H9 (cell line): ENCODE measurements around the gene CAMKK1. TPM values are rescaled to one million over a fixed set of nuclear protein-coding genes. Genes with fewer than 3 reads are reported as not detected.

Experiments
- DNase-seq: peaks from one replicate; pipeline ENCODE4 v3.0.0-alpha.2; 2017
- H2AFZ ChIP-seq: one replicate; pipeline ENCODE4 v1.6.1; 2013; ENCODE audit warnings: mild to moderate bottlenecking, low read length, control low read depth, moderate library complexity
- H2AK5ac ChIP-seq: 2 replicates; pipeline ENCODE4 v1.6.1; 2013; ENCODE audit warnings: low read length, control low read depth, mixed read lengths; ENCODE audit not compliant: insufficient read length
- H2BK120ac ChIP-seq: one replicate; pipeline ENCODE4 v1.6.1; 2013; ENCODE audit warnings: low read depth, mild to moderate bottlenecking, low read length, control low read depth, inconsistent platforms; ENCODE audit not compliant: poor library complexity, severe bottlenecking
- H2BK12ac ChIP-seq: 2 replicates; pipeline ENCODE4 v1.6.1; 2013; ENCODE audit warnings: low read length, control low read depth, mixed read lengths, low read depth; ENCODE audit not compliant: insufficient read length
- H2BK15ac ChIP-seq: 2 replicates; pipeline ENCODE4 v1.6.1; 2013; ENCODE audit warnings: low read depth, low read length, control low read depth
- H2BK20ac ChIP-seq: one replicate; pipeline ENCODE4 v1.6.1; 2013; ENCODE audit warnings: low read depth, mild to moderate bottlenecking, low read length, control low read depth, inconsistent platforms; ENCODE audit not compliant: poor library complexity, severe bottlenecking
- H2BK5ac ChIP-seq: 2 replicates; pipeline ENCODE4 v1.6.1; 2013; ENCODE audit warnings: low read length, control low read depth, mixed read lengths; ENCODE audit not compliant: insufficient read length
- H3K14ac ChIP-seq: 2 replicates; pipeline ENCODE4 v1.6.1; 2013; ENCODE audit warnings: low read length, control low read depth; ENCODE audit not compliant: insufficient read depth
- H3K18ac ChIP-seq: 2 replicates; pipeline ENCODE4 v1.6.1; 2013; ENCODE audit warnings: low read depth, mild to moderate bottlenecking, mixed read lengths, low read length, control low read depth; ENCODE audit not compliant: insufficient read length
- H3K23ac ChIP-seq: 2 replicates; pipeline ENCODE4 v1.6.1; 2013; ENCODE audit warnings: low read length, control low read depth, mixed read lengths, low read depth; ENCODE audit not compliant: insufficient read length
- H3K23me2 ChIP-seq: 2 replicates; pipeline ENCODE4 v1.6.1; 2013; ENCODE audit warnings: low read depth, mild to moderate bottlenecking, mixed read lengths, low read length, control low read depth; ENCODE audit not compliant: insufficient read length, poor library complexity, severe bottlenecking
- H3K27ac ChIP-seq: 2 replicates; pipeline ENCODE4 v1.5.1; 2013; ENCODE audit warnings: low read length, control low read depth, mixed read lengths, low read depth; ENCODE audit not compliant: insufficient read length
- H3K27me3 ChIP-seq: 2 replicates; pipeline ENCODE4 v1.6.1; 2013; ENCODE audit warnings: low read length, control low read depth, inconsistent platforms; ENCODE audit not compliant: insufficient read depth
- H3K4ac ChIP-seq: 2 replicates; pipeline ENCODE4 v1.6.1; 2013; ENCODE audit warnings: low read depth, mild to moderate bottlenecking, control low read depth, inconsistent platforms, low read length, moderate library complexity
- H3K4me1 ChIP-seq: 2 replicates; pipeline ENCODE4 v1.6.1; 2013; ENCODE audit warnings: low read length, control low read depth, inconsistent platforms; ENCODE audit not compliant: insufficient read depth
- H3K4me2 ChIP-seq: 2 replicates; pipeline ENCODE4 v1.6.1; 2013; ENCODE audit warnings: low read length, control low read depth, mixed read lengths; ENCODE audit not compliant: insufficient read length, insufficient read depth
- H3K56ac ChIP-seq: 2 replicates; pipeline ENCODE4 v1.6.1; 2013; ENCODE audit warnings: low read depth, mild to moderate bottlenecking, mixed read lengths, low read length, control low read depth; ENCODE audit not compliant: insufficient read length
- H3K79me1 ChIP-seq: 2 replicates; pipeline ENCODE4 v1.6.1; 2013; ENCODE audit warnings: low read depth, mild to moderate bottlenecking, moderate library complexity, low read length, control low read depth, inconsistent platforms; ENCODE audit not compliant: insufficient read depth, poor library complexity, severe bottlenecking
- H3K79me2 ChIP-seq: 2 replicates; pipeline ENCODE4 v1.6.1; 2013; ENCODE audit warnings: low read length, control low read depth, inconsistent platforms; ENCODE audit not compliant: insufficient read depth
- H3K9ac ChIP-seq: 2 replicates; pipeline ENCODE4 v1.6.1; 2013; ENCODE audit warnings: low read length, control low read depth, mixed read lengths; ENCODE audit not compliant: insufficient read length; ENCODE audit errors: extremely low read depth
- H3K9me3 ChIP-seq: one replicate; pipeline ENCODE4 v1.6.1; 2013; ENCODE audit warnings: low read depth, low read length, inconsistent platforms; ENCODE audit not compliant: control insufficient read depth
- H3T11ph ChIP-seq: one replicate; pipeline ENCODE4 v1.6.1; 2013; ENCODE audit warnings: mild to moderate bottlenecking, low read length, control low read depth, inconsistent platforms
- H4K20me1 ChIP-seq: one replicate; pipeline ENCODE4 v1.6.1; 2013; ENCODE audit not compliant: control insufficient read depth, insufficient read length, insufficient read depth
- H4K5ac ChIP-seq: 2 replicates; pipeline ENCODE4 v1.6.1; 2013; ENCODE audit warnings: low read depth, mild to moderate bottlenecking, mixed read lengths, low read length, control low read depth; ENCODE audit not compliant: insufficient read length
- H4K8ac ChIP-seq: replicated peaks from 2 replicates; pipeline ENCODE4 v1.6.1; 2013; ENCODE audit warnings: low read length, control low read depth, mixed read lengths, low read depth; ENCODE audit not compliant: insufficient read length
- H4K91ac ChIP-seq: 2 replicates; pipeline ENCODE4 v1.6.1; 2013; ENCODE audit warnings: low read depth, mild to moderate bottlenecking, moderate library complexity, mixed read lengths, low read length, control low read depth; ENCODE audit not compliant: insufficient read length
- H3K27ac Mint-ChIP-seq, 3 experiments: 2 replicates in 2 of 3; 3 replicates in 1 of 3; pipeline ENCODE4 v1.8.0; 2020 to 2021; ENCODE audit warnings: mixed read lengths in 3 of 3, mild to moderate bottlenecking in 1 of 3, moderate library complexity in 1 of 3
- H3K27me3 Mint-ChIP-seq: 2 replicates; pipeline ENCODE4 v1.8.0; 2021; ENCODE audit warnings: low read depth, mild to moderate bottlenecking, moderate library complexity, mixed read lengths
- H3K36me3 Mint-ChIP-seq, 3 experiments: 2 replicates in 2 of 3; 3 replicates in 1 of 3; pipeline ENCODE4 v1.8.0; 2020 to 2021; ENCODE audit warnings: low read depth in 3 of 3, mixed read lengths in 3 of 3; ENCODE audit not compliant: insufficient read depth in 1 of 3
- H3K4me1 Mint-ChIP-seq, 2 experiments: 2 replicates each; pipeline ENCODE4 v1.8.0; 2020; ENCODE audit warnings: mixed read lengths in 2 of 2
- H3K4me3 Mint-ChIP-seq, 2 experiments: 2 replicates in 1 of 2; 3 replicates in 1 of 2; pipeline ENCODE4 v1.8.0; 2020 to 2021; ENCODE audit warnings: mild to moderate bottlenecking in 2 of 2, mixed read lengths in 2 of 2, moderate library complexity in 1 of 2
- H3K9me3 Mint-ChIP-seq, 2 experiments: 2 replicates in 1 of 2; 3 replicates in 1 of 2; pipeline ENCODE4 v1.8.0; 2020; ENCODE audit warnings: mild to moderate bottlenecking in 2 of 2, mixed read lengths in 2 of 2, moderate library complexity in 1 of 2
- WGBS: extraction: QIAGEN DNeasy Blood & Tissue Kit; methylation state at CpG from one replicate; pipeline ENCODE4 v1.1.7; 2013; ENCODE audit warnings: missing lambda C conversion rate, low lambda C conversion rate, mixed read lengths; ENCODE audit not compliant: insufficient read length; ENCODE audit errors: extremely low coverage; 5-methylcytosine and 5-hydroxymethylcytosine counted together
- total RNA-seq: library from RNA; stranded (reverse); gene quantifications from 2 replicates; pipeline ENCODE4 v1.2.1, GENCODE V29; 2021
- TF ChIP-seq, protein P1 (sequence below): fragments of 200-600 bp; sonication (generic); conservative IDR thresholded peaks from 3 replicates; pipeline ENCODE4 v1.8.0; 2021; ENCODE audit warnings: antibody characterized with exemption, mild to moderate bottlenecking

CAMKK1 gene
- total RNA-seq, 1 experiment from 2014 or later = 6.7 TPM

DNA sequence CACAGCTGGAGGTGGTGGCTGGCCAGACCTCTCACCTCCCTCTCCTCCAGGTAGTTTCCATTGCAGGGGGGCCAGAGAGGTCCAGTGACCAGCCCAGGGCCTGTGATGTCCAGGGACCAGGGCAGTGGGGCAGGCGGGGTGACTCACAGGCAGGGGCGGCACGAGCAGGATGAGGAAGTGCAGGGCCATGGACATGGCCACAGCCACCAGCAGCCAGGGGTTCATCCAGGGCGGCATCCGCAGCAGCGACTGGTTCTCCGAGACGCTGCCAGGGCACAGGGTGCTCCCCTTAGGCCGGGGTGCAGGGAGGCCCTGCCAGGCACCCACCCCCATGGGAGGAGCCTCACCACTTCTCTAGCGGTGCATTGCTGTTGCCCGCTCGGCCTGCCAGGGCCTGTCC, 36.3 kb upstream of the CAMKK1 start:
- Histone ChIP-seq H3K23me2 (no peaks in the 10 kb centered on the region), H3K9ac (no peak overlapping the region), H3K79me1 (no peaks in the 10 kb centered on the region), H3K4ac (no peak overlapping the region; the same call in 1 of the 2 replicates), H3K27me3 (no peaks in the 10 kb centered on the region), H2BK15ac (no peak overlapping the region), H3K9me3 (no peaks in the 10 kb centered on the region), H3K4me2 (no peak overlapping the region), H3K79me2 (no peaks in the 10 kb centered on the region), H3K23ac (no peak overlapping the region), H4K20me1 (no peaks in the 10 kb centered on the region), H3K18ac (no peak overlapping the region), H2BK12ac (no peak overlapping the region), H3K27ac (no peak overlapping the region), H4K5ac (no peak overlapping the region), H2BK120ac (no peak overlapping the region), H3K4me1 (no peaks in the 10 kb centered on the region), H3K14ac (no peak overlapping the region), H3T11ph (no peak overlapping the region), H2BK5ac (no peak overlapping the region), H2AFZ (no peak overlapping the region), H4K91ac (no peak overlapping the region), H2AK5ac (no peak overlapping the region), H3K56ac (no peak overlapping the region), H4K8ac (no peak overlapping the region), H2BK20ac (no peak overlapping the region)
- TF ChIP-seq, protein P1, sequence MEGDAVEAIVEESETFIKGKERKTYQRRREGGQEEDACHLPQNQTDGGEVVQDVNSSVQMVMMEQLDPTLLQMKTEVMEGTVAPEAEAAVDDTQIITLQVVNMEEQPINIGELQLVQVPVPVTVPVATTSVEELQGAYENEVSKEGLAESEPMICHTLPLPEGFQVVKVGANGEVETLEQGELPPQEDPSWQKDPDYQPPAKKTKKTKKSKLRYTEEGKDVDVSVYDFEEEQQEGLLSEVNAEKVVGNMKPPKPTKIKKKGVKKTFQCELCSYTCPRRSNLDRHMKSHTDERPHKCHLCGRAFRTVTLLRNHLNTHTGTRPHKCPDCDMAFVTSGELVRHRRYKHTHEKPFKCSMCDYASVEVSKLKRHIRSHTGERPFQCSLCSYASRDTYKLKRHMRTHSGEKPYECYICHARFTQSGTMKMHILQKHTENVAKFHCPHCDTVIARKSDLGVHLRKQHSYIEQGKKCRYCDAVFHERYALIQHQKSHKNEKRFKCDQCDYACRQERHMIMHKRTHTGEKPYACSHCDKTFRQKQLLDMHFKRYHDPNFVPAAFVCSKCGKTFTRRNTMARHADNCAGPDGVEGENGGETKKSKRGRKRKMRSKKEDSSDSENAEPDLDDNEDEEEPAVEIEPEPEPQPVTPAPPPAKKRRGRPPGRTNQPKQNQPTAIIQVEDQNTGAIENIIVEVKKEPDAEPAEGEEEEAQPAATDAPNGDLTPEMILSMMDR = no peak
- DNase-seq = peak; percentile 27
- no CpG with 5 or more reads among the region's 12 CpGs for WGBS
- Mint-ChIP-seq H3K4me3 (no peak overlapping the region), H3K4me1 (peaks cover 9 to 16% of the 10 kb centered on the region in 2 experiments; a peak in 3 of 4 replicates), H3K27me3 (no peaks in the 10 kb centered on the region), H3K27ac (peak overlapping the region in 1 of 3 experiments; percentile 62; a peak in 2 of 7 replicates), H3K36me3 (0 out of 7 replicates have a peak, but pooled peaks cover 0 to 3% (median 0%) of the 10 kb centered on the region in 3 experiments), H3K9me3 (no peaks in the 10 kb centered on the region)
